Heart left ventricle (tissue), 13 donors: ENCODE results near the gene HTRA2.

Experiments used
- POLR2A ChIP-seq, 2 donors: fragments of 450-650 bp; IDR thresholded peaks; one replicate each; pipeline ENCODE4 v1.6.1; 2017; ENCODE audit warnings: antibody characterized with exemption in 2 of 2, mild to moderate bottlenecking in 2 of 2, moderate library complexity in 2 of 2
- TF ChIP-seq, protein P1 (sequence below), 12 donors: fragments of 200-600 bp; sonication (generic) in 4 of 12; IDR thresholded peaks; one replicate each; pipeline versions ENCODE4 v1.5.0 to v1.8.0; 2018 to 2022; ENCODE audit warnings: antibody characterized with exemption in 12 of 12, mild to moderate bottlenecking in 5 of 12
- donor health status: ischemic (EF 13 %, LVEDD 7.1; RV severe dilation, severe dysfunction).
- donor health status: DM: no; HTN: yes; CAD: no.
- donor health status: DM: no; HTN: no; CAD: no.
- donor health status: ischemic (EF 25% LVEDD 6.9; RV normal size, moderate dysfunction).
- donor health status: ischemic (EF 25% LVEDD 5.7; RV mildly dilated, moderate dysfunction).
- donor health status: ischemic (EF 35%, LVEDD 5.7; RV mildly dilated, moderate dysfunction).
- donor health status: nonischemic (EF 11% LVEDD 7.7; RV severe dilation, severe dysfunction).
- donor health status: DM: yes; HTN: yes; CAD: no.
- donor health status: PGD.
- donor health status: ischemic (EF 29% LVEDD 5.4; RV normal size, mild dysfunction).
- donor health status: nonischemic (EF 23%, LVEDD 6.1; RV moderate dilation, normal function).

DNA sequence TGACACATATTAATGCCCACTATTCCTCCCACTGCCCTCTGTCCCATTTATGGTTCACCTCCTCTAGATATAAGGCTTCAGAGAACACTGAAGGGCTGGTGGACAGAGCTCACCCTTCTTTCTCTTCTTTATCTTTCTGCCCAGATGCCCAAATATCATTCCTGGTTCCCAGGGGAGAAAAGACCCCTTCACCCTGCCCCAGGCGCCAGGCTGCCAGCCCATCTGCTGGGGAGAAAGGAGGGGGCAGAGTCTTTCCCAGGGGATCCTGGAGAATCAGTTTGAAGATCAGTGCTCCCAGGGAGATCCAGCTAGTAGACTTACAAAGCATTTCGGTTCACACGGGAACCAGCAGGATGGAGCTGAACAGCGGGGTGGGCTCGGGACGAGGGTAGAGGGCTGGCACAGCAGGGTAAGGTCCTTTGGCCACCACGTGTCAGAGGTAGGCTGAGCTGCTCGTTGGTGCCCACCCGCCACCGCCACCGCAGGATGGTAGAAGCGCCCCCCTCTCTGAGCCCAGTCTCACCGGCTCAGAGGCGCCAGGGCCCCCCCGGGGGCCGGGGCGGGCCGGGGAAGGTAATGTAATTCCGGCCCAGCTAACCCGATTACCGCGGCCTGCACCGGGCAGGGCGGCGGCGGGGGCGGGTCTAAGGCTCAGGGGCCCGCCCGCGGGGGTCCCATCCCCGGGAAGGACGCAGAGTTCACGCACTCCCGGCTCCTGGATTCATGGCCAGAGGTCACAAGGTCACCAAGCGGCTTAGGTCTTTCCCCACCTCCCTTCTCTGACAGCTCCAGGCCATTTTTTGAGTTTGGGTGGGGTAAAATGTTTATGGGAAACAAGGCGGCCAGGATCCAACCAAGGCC is 16.8 kb upstream of the HTRA2 start:
- TF ChIP-seq, protein P1, sequence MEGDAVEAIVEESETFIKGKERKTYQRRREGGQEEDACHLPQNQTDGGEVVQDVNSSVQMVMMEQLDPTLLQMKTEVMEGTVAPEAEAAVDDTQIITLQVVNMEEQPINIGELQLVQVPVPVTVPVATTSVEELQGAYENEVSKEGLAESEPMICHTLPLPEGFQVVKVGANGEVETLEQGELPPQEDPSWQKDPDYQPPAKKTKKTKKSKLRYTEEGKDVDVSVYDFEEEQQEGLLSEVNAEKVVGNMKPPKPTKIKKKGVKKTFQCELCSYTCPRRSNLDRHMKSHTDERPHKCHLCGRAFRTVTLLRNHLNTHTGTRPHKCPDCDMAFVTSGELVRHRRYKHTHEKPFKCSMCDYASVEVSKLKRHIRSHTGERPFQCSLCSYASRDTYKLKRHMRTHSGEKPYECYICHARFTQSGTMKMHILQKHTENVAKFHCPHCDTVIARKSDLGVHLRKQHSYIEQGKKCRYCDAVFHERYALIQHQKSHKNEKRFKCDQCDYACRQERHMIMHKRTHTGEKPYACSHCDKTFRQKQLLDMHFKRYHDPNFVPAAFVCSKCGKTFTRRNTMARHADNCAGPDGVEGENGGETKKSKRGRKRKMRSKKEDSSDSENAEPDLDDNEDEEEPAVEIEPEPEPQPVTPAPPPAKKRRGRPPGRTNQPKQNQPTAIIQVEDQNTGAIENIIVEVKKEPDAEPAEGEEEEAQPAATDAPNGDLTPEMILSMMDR (IDR thresholded peaks at IDR 0.05), result no peak
- no peak for TF ChIP-seq POLR2A (IDR thresholded peaks at IDR 0.05)
